DOHH2 (cell line): ENCODE measurements around the gene ITGA2.

ENCODE experiments used
- H3F3A ChIP-seq: fragments of 200-600 bp; sonication (generic), shearing (Covaris generic); 2 replicates; pipeline ENCODE4 v1.6.0; 2016; ENCODE audit warnings: antibody characterized with exemption, mild to moderate bottlenecking; ENCODE audit not compliant: control insufficient read depth, insufficient read depth
- H3K27ac ChIP-seq: fragments of 200-600 bp; sonication (generic); 2 replicates; pipeline ENCODE4 v1.5.1; 2014; ENCODE audit warnings: low read depth, mild to moderate bottlenecking, low read length, moderate library complexity
- H3K27me3 ChIP-seq: fragments of 200-600 bp; sonication (generic); 2 replicates; pipeline ENCODE4 v1.6.1; 2014; ENCODE audit warnings: mild to moderate bottlenecking, low read length, mixed read lengths; ENCODE audit not compliant: control insufficient read depth
- H3K36me3 ChIP-seq: fragments of 200-600 bp; sonication (generic); 2 replicates; pipeline ENCODE4 v1.6.1; 2014; ENCODE audit warnings: mild to moderate bottlenecking, low read length, moderate library complexity, mixed read lengths; ENCODE audit not compliant: control insufficient read depth
- H3K4me1 ChIP-seq: fragments of 200-600 bp; sonication (generic); 2 replicates; pipeline ENCODE4 v1.6.1; 2014; ENCODE audit warnings: mild to moderate bottlenecking, low read length, mixed read lengths; ENCODE audit not compliant: control insufficient read depth
- H3K4me2 ChIP-seq: fragments of 200-600 bp; sonication (generic); 2 replicates; pipeline ENCODE4 v1.6.0; 2014; ENCODE audit warnings: mild to moderate bottlenecking, low read length, moderate library complexity
- H3K4me3 ChIP-seq: fragments of 200-600 bp; sonication (generic); 2 replicates; pipeline ENCODE4 v1.5.1; 2014; ENCODE audit warnings: mild to moderate bottlenecking, low read length, mixed read lengths
- H3K79me2 ChIP-seq: fragments of 200-600 bp; sonication (generic); 2 replicates; pipeline ENCODE4 v1.6.1; 2014; ENCODE audit warnings: mild to moderate bottlenecking, low read length, mixed read lengths; ENCODE audit not compliant: control insufficient read depth
- H3K9me2 ChIP-seq: fragments of 200-600 bp; sonication (generic); replicated peaks from 2 replicates; pipeline ENCODE4 v1.6.1; 2014; ENCODE audit warnings: mild to moderate bottlenecking, low read length, mixed read lengths; ENCODE audit not compliant: control insufficient read depth
- H3K9me3 ChIP-seq: fragments of 200-600 bp; sonication (generic); 2 replicates; pipeline ENCODE4 v1.6.1; 2014; ENCODE audit warnings: antibody characterized with exemption, low read length, mixed read lengths; ENCODE audit not compliant: control insufficient read depth, insufficient read depth
- H4K20me1 ChIP-seq: fragments of 200-600 bp; sonication (generic); 2 replicates; pipeline ENCODE4 v1.6.0; 2014; ENCODE audit warnings: low read depth, mild to moderate bottlenecking, antibody characterized with exemption, low read length, moderate library complexity; ENCODE audit not compliant: control insufficient read depth, insufficient read depth
- CTCF ChIP-seq: fragments of 200-600 bp; sonication (generic); IDR thresholded peaks from one replicate; pipeline ENCODE4 v1.5.1; 2014; ENCODE audit warnings: antibody characterized with exemption, mild to moderate bottlenecking, low read depth, low read length; ENCODE audit not compliant: poor library complexity, severe bottlenecking
- EZH2phosphoT487 ChIP-seq: fragments of 200-600 bp; sonication (generic); IDR thresholded peaks from 2 replicates; pipeline ENCODE4 v1.6.1; 2017; ENCODE audit warnings: borderline replicate concordance, mild to moderate bottlenecking, antibody characterized with exemption, low read length, moderate library complexity, mixed read lengths

ITGA2 gene

GRCh38 chr5:53113947-53114346 lies 124.8 kb downstream of the ITGA2 start:
- TF ChIP-seq CTCF (no peak), EZH2phosphoT487 (no peak)
- H3K27ac ChIP-seq: no peak overlapping the region
- no peaks in the 10 kb centered on the region for H3K36me3 ChIP-seq
- no peak overlapping the region for H3K4me3 ChIP-seq
- H3K9me3 ChIP-seq: no peaks in the 10 kb centered on the region
- H3K27me3 ChIP-seq: no peaks in the 10 kb centered on the region
- H3F3A ChIP-seq: no peaks in the 10 kb centered on the region
- peaks cover 16% of the 10 kb centered on the region for H3K79me2 ChIP-seq
- no peaks in the 10 kb centered on the region for H3K9me2 ChIP-seq
- H3K4me2 ChIP-seq: no peak overlapping the region
- peaks cover 10% of the 10 kb centered on the region for H3K4me1 ChIP-seq
- no peaks in the 10 kb centered on the region for H4K20me1 ChIP-seq

GRCh38 chr5:53114988-53115387 lies 125.8 kb downstream of the ITGA2 start:
- H3F3A ChIP-seq: no peaks in the 10 kb centered on the region
- H3K27ac ChIP-seq: no peak overlapping the region
- H3K4me3 ChIP-seq: no peak overlapping the region
- H3K79me2 ChIP-seq: peaks cover 10% of the 10 kb centered on the region
- H3K27me3 ChIP-seq: no peaks in the 10 kb centered on the region
- H3K9me2 ChIP-seq: no peaks in the 10 kb centered on the region
- no peaks in the 10 kb centered on the region for H3K36me3 ChIP-seq
- no peaks in the 10 kb centered on the region for H4K20me1 ChIP-seq
- H3K4me1 ChIP-seq: peaks cover 10% of the 10 kb centered on the region
- H3K9me3 ChIP-seq: no peaks in the 10 kb centered on the region
- TF ChIP-seq CTCF: no peak
- TF ChIP-seq EZH2phosphoT487: no peak
- H3K4me2 ChIP-seq: no peak overlapping the region

GRCh38 chr5:53116597-53116996 lies 127.4 kb downstream of the ITGA2 start:
- TF ChIP-seq CTCF (no peak), EZH2phosphoT487 (no peak)
- H3K4me3 ChIP-seq: no peak overlapping the region
- no peaks in the 10 kb centered on the region for H3F3A ChIP-seq

GRCh38 chr5:53118879-53119278 lies 129.7 kb downstream of the ITGA2 start:
- no peak for TF ChIP-seq EZH2phosphoT487
- no peak for TF ChIP-seq CTCF
- Histone ChIP-seq H3K4me2 (no peak overlapping the region), H3K9me3 (no peaks in the 10 kb centered on the region), H3K27ac (no peak overlapping the region), H3K9me2 (no peaks in the 10 kb centered on the region), H3K27me3 (0 out of 2 replicates have a peak, but pooled peaks cover 2% of the 10 kb centered on the region), H4K20me1 (no peaks in the 10 kb centered on the region), H3F3A (no peaks in the 10 kb centered on the region), H3K4me3 (no peak overlapping the region), H3K4me1 (no peaks in the 10 kb centered on the region), H3K36me3 (no peaks in the 10 kb centered on the region), H3K79me2 (no peaks in the 10 kb centered on the region)

More at GRCh38 chr5:53116597-53116996, 127.4 kb downstream of the ITGA2 start:
- Histone ChIP-seq H3K27ac (no peak overlapping the region), H3K9me2 (no peaks in the 10 kb centered on the region), H4K20me1 (no peaks in the 10 kb centered on the region), H3K36me3 (no peaks in the 10 kb centered on the region), H3K4me1 (no peaks in the 10 kb centered on the region), H3K27me3 (0 out of 2 replicates have a peak, but pooled peaks cover 2% of the 10 kb centered on the region), H3K79me2 (no peaks in the 10 kb centered on the region), H3K4me2 (no peak overlapping the region), H3K9me3 (no peaks in the 10 kb centered on the region)
